ENCODE results near the gene MCCD1.

The MCCD1 gene

DNA sequence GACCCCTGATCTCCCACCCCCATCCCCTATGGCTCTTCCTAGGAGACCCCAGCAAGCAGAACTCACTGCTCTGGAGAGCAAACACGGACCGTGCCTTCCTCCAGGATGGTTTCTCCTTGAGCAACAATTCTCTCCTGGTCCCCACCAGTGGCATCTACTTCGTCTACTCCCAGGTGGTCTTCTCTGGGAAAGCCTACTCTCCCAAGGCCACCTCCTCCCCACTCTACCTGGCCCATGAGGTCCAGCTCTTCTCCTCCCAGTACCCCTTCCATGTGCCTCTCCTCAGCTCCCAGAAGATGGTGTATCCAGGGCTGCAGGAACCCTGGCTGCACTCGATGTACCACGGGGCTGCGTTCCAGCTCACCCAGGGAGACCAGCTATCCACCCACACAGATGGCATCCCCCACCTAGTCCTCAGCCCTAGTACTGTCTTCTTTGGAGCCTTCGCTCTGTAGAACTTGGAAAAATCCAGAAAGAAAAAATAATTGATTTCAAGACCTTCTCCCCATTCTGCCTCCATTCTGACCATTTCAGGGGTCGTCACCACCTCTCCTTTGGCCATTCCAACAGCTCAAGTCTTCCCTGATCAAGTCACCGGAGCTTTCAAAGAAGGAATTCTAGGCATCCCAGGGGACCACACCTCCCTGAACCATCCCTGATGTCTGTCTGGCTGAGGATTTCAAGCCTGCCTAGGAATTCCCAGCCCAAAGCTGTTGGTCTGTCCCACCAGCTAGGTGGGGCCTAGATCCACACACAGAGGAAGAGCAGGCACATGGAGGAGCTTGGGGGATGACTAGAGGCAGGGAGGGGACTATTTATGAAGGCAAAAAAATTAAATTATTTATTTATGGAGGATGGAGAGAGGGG is 44.7 kb downstream of the MCCD1 start:
- no peak for DNase-seq

DNA sequence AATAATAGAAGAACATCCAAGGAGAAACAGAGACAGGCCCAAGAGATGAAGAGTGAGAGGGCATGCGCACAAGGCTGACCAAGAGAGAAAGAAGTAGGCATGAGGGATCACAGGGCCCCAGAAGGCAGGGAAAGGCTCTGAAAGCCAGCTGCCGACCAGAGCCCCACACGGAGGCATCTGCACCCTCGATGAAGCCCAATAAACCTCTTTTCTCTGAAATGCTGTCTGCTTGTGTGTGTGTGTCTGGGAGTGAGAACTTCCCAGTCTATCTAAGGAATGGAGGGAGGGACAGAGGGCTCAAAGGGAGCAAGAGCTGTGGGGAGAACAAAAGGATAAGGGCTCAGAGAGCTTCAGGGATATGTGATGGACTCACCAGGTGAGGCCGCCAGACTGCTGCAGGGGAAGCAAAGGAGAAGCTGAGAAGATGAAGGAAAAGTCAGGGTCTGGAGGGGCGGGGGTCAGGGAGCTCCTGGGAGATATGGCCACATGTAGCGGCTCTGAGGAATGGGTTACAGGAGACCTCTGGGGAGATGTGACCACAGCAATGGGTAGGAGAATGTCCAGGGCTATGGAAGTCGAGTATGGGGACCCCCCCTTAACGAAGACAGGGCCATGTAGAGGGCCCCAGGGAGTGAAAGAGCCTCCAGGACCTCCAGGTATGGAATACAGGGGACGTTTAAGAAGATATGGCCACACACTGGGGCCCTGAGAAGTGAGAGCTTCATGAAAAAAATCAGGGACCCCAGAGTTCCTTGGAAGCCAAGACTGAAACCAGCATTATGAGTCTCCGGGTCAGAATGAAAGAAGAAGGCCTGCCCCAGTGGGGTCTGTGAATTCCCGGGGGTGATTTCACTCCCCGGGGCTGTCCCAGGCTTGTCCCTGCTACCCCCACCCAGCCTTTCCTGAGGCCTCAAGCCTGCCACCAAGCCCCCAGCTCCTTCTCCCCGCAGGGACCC is 45.6 kb downstream of the MCCD1 start:
- DNase-seq = peak in 1 of 2 donors; percentile 34

- peak; percentile 90 to 93 for DNase-seq
Measured at GRCh38 chr6:31575335-31575901, 46.7 kb downstream of the MCCD1 start, which contains the start of gene TNF. TSS of gene TNF (plus strand) at chr6:31575565. CDS start at chr6:31575742, 177 bp downstream.

DNA sequence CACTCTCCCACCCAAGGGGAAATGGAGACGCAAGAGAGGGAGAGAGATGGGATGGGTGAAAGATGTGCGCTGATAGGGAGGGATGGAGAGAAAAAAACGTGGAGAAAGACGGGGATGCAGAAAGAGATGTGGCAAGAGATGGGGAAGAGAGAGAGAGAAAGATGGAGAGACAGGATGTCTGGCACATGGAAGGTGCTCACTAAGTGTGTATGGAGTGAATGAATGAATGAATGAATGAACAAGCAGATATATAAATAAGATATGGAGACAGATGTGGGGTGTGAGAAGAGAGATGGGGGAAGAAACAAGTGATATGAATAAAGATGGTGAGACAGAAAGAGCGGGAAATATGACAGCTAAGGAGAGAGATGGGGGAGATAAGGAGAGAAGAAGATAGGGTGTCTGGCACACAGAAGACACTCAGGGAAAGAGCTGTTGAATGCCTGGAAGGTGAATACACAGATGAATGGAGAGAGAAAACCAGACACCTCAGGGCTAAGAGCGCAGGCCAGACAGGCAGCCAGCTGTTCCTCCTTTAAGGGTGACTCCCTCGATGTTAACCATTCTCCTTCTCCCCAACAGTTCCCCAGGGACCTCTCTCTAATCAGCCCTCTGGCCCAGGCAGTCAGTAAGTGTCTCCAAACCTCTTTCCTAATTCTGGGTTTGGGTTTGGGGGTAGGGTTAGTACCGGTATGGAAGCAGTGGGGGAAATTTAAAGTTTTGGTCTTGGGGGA is 47.4 kb downstream of the MCCD1 start:
- peak in 1 of 2 donors; percentile 31 for DNase-seq

- DNase-seq = peak; percentile 53 to 69
Measured at GRCh38 chr6:31576897-31577578, 48.3 kb downstream of the MCCD1 start.

DNA sequence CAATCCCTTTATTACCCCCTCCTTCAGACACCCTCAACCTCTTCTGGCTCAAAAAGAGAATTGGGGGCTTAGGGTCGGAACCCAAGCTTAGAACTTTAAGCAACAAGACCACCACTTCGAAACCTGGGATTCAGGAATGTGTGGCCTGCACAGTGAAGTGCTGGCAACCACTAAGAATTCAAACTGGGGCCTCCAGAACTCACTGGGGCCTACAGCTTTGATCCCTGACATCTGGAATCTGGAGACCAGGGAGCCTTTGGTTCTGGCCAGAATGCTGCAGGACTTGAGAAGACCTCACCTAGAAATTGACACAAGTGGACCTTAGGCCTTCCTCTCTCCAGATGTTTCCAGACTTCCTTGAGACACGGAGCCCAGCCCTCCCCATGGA is 48.8 kb downstream of the MCCD1 start:
- peak in 1 of 2 donors; percentile 16 for DNase-seq

DNA sequence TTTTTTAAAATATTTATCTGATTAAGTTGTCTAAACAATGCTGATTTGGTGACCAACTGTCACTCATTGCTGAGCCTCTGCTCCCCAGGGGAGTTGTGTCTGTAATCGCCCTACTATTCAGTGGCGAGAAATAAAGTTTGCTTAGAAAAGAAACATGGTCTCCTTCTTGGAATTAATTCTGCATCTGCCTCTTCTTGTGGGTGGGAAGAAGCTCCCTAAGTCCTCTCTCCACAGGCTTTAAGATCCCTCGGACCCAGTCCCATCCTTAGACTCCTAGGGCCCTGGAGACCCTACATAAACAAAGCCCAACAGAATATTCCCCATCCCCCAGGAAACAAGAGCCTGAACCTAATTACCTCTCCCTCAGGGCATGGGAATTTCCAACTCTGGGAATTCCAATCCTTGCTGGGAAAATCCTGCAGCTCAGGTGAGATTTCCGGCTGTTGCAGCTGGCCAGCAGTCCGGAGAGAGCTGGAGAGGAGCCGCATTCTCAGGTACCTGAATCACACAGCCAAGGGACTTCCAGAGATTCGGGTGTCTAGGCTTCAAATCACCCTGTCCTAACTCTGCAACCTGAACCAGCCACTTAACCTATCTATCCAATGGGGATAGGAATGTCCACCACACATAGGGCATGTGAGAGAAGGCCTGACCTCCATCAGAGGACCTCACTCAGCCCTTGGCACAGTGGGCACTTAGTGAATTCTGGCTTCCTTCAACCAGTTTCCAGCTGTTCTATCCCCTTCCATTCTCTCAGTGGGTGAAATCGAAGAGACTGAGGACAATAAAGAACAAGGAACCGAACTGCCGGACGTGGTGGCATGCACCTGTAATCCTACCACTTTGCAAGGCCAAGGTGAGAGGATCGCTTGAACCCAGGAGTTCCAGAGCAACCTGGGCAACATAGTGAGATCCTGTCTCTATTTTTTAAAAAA is 49.7 kb downstream of the MCCD1 start:
- DNase-seq = peak in 1 of 2 donors; percentile 36

DNA sequence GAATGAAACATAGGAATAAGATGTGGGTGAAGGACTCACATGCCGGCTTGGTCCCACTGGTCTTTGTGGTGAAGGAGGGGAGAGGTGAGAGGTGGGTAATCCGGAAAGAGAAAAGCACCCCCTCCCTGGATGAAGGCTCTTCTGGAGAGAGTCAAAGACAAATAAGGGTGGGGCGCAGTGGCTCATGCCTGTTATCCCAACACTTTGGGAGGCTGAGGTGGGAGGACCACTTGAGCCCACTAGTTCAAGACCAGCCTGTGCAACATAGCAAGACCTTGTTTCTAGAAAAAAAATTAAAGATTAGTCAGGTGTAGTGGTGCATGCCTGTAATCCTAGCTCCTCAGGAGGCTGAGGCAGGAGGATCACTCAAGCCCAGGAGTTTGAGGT is 50.4 kb downstream of the MCCD1 start:
- DNase-seq = peak in 1 of 2 donors; percentile 29
